ENCODE data around the gene NDUFV1. TPM values are rescaled to one million over a fixed set of nuclear protein-coding genes. Genes with fewer than 3 reads are reported as not detected.

The NDUFV1 gene
- total and polyA plus RNA-seq, 12 donors, result 84.2 to 439 (median 244) TPM

GRCh38 chr11:67638535-67639437 lies 32.0 kb downstream of the NDUFV1 start:
- 71 to 84% (median 79%) methylated on average over 11 to 24 of the region's 24 CpGs for WGBS, 4 donors
- Histone ChIP-seq H3K4me3 (no peak overlapping the region), H3K27ac (no peak overlapping the region), H3K27me3 (peaks cover 17% of the 10 kb centered on the region), H3K9me3 (replicated peaks in 1 of 3) (no peaks in the 10 kb centered on the region), H3K4me1 (replicated peaks in 1 of 2) (no peaks in the 10 kb centered on the region), H3K36me3 (replicated peaks in 1 of 2) (no peaks in the 10 kb centered on the region)
- TF ChIP-seq POLR2A (IDR thresholded peaks at IDR 0.05) (no peak), CTCF (IDR thresholded peaks at IDR 0.05) (no peak)
- intact Hi-C loops (cut with DNase I), result loop anchor here in 1 of 2 donors (10.0 kb wide), 1 partner anchor 166 kb away; no protein-coding TSS in a partner anchor
- no peak for DNase-seq

- intact Hi-C loops (cut with DNase I), result loop anchor here in 1 of 2 donors (10.0 kb wide), 1 partner anchor 165 kb away; no protein-coding TSS in a partner anchor
- 61 to 75% (median 68%) methylated on average over 12 to 18 of the region's 18 CpGs for WGBS, 4 donors
- Histone ChIP-seq H3K9me3 (replicated peaks in 1 of 3) (no peaks in the 10 kb centered on the region), H3K27ac (no peak within 1 kb of the TSS), H3K4me3 (no peak within 1 kb of the TSS), H3K27me3 (peaks cover 17% of the 10 kb centered on the region), H3K4me1 (replicated peaks in 1 of 2) (no peaks in the 10 kb centered on the region), H3K36me3 (replicated peaks in 1 of 2) (no peaks in the 10 kb centered on the region)
- TF ChIP-seq POLR2A (IDR thresholded peaks at IDR 0.05) (no peak), CTCF (IDR thresholded peaks at IDR 0.05) (no peak)
- DNase-seq, result no peak
Measured at GRCh38 chr11:67639438-67639859, 32.7 kb downstream of the NDUFV1 start, which contains the start of gene TBX10. TSS of gene TBX10 (minus strand) at chr11:67639763. CDS start at chr11:67639472, 291 bp downstream.

GRCh38 chr11:67640021-67640757 lies 33.5 kb downstream of the NDUFV1 start:
- DNase-seq, result peak; percentile 50 to 83 (median 80)

More at GRCh38 chr11:67640021-67640757, 33.5 kb downstream of the NDUFV1 start:
- no peaks in the 10 kb centered on the region for H3K9me3 ChIP-seq (replicated peaks in 1 of 3)
- no peaks in the 10 kb centered on the region for H3K4me1 ChIP-seq (replicated peaks in 1 of 2)
- TF ChIP-seq POLR2A (IDR thresholded peaks at IDR 0.05) (no peak), CTCF (IDR thresholded peaks at IDR 0.05) (peak; percentile 41 to 76 (median 58))
- WGBS, 4 donors, result 37 to 97% (median 64%) methylated on average over 4 to 23 of the region's 23 CpGs
- intact Hi-C loops (cut with DNase I), result no loop called here
- H3K4me3 ChIP-seq, result no peak overlapping the region
- H3K27me3 ChIP-seq, result peaks cover 17% of the 10 kb centered on the region
- no peak overlapping the region for H3K27ac ChIP-seq
- H3K36me3 ChIP-seq (replicated peaks in 1 of 2), result no peaks in the 10 kb centered on the region
